Uterus (tissue), 2 donors: ENCODE results near the gene BRAF.

Source experiments
- POLR2A ChIP-seq, 2 donors: fragments of 450-650 bp; IDR thresholded peaks; one replicate each; pipeline ENCODE4 v1.6.1; 2016; ENCODE audit warnings: antibody characterized with exemption in 2 of 2, mild to moderate bottlenecking in 1 of 2, moderate library complexity in 1 of 2
- TF ChIP-seq, protein P1 (sequence below), 4 experiments: fragments of 200-600 bp in 2 of 4; fragments of 450-650 bp in 2 of 4; sonication (generic) in 2 of 4; IDR thresholded peaks; one replicate each; pipeline ENCODE4 v1.5.1; 2016 to 2019; ENCODE audit warnings: antibody characterized with exemption in 4 of 4, mild to moderate bottlenecking in 2 of 4, moderate library complexity in 1 of 4

- TF ChIP-seq POLR2A (IDR thresholded peaks at IDR 0.05), result no peak
- TF ChIP-seq, protein P1, sequence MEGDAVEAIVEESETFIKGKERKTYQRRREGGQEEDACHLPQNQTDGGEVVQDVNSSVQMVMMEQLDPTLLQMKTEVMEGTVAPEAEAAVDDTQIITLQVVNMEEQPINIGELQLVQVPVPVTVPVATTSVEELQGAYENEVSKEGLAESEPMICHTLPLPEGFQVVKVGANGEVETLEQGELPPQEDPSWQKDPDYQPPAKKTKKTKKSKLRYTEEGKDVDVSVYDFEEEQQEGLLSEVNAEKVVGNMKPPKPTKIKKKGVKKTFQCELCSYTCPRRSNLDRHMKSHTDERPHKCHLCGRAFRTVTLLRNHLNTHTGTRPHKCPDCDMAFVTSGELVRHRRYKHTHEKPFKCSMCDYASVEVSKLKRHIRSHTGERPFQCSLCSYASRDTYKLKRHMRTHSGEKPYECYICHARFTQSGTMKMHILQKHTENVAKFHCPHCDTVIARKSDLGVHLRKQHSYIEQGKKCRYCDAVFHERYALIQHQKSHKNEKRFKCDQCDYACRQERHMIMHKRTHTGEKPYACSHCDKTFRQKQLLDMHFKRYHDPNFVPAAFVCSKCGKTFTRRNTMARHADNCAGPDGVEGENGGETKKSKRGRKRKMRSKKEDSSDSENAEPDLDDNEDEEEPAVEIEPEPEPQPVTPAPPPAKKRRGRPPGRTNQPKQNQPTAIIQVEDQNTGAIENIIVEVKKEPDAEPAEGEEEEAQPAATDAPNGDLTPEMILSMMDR (IDR thresholded peaks at IDR 0.05), result no peak
These were observed 16.4 kb downstream of the BRAF start for GRCh38 chr7:140908361-140908760.
